ENCODE results near the gene RPL15. TPM values are rescaled to one million over a fixed set of nuclear protein-coding genes. Genes with fewer than 3 reads are reported as not detected.

RPL15 gene
- total and polyA plus RNA-seq, 2 donors (not counting 1 experiment from before 2014, with no cell fraction given): 2,177 to 5,195 TPM

- Histone ChIP-seq H3K79me2 (ENCODE audit: control insufficient read depth, insufficient read depth, low read length) (peaks cover 33% of the 10 kb centered on the region), H3K4me3 (ENCODE audit: control extremely low read depth in 1 of 5, extremely low read depth in 1 of 5, insufficient read depth in 1 of 5, low read depth in 2 of 5, low read length in 4 of 5) (no peak overlapping the region), H3K4me2 (replicated peaks; ENCODE audit: low read depth, low read length, poor library complexity, severe bottlenecking) (no peak overlapping the region), H3K27ac (ENCODE audit: low read length in 2 of 2) (no peak overlapping the region), H3K36me3 (replicated peaks in 1 of 2; ENCODE audit: control extremely low read depth in 1 of 2, control insufficient read depth in 1 of 2, extremely low read depth in 1 of 2, insufficient read depth in 2 of 2, low read length in 1 of 2) (peaks cover 2 to 45% of the 10 kb centered on the region in 2 experiments), H3K27me3 (replicated peaks in 1 of 4; ENCODE audit: control extremely low read depth in 1 of 4, control insufficient read depth in 3 of 4, insufficient read depth in 4 of 4, low read length in 3 of 4) (no peaks in the 10 kb centered on the region), H3K9me3 (ENCODE audit: control extremely low read depth in 1 of 3, control insufficient read depth in 2 of 3, insufficient read depth in 1 of 3, low read length in 2 of 3) (no peaks in the 10 kb centered on the region), H2AFZ (ENCODE audit: insufficient read depth, low read depth, low read length, poor library complexity, severe bottlenecking) (no peak overlapping the region), H3K4me1 (ENCODE audit: control insufficient read depth in 2 of 2, insufficient read depth in 2 of 2, low read length in 2 of 2) (no peaks in the 10 kb centered on the region), H3K9ac (ENCODE audit: low read length) (no peak overlapping the region), H4K20me1 (ENCODE audit: control insufficient read depth, insufficient read depth, low read length, poor library complexity, severe bottlenecking) (peaks cover 68% of the 10 kb centered on the region)
- Mint-ChIP-seq H3K27me3 (no peaks in the 10 kb centered on the region), H3K4me1 (peaks cover 9% of the 10 kb centered on the region), H3K4me3 (no peak overlapping the region), H3K27ac (no peak overlapping the region), H3K9me3 (ENCODE audit: insufficient read depth) (no peaks in the 10 kb centered on the region)
- no peak for DNase-seq
- ChIA-PET POLR2A (interaction anchor here (0.6 kb wide), 1 partner anchor 115 kb away, joined by 3 read pairs; no protein-coding TSS in a partner anchor), CTCF (no interaction called here)
- no CpG with 5 or more reads among the region's 1 CpG for WGBS (ENCODE audit: insufficient coverage)
- intact Hi-C loops (cut with micrococcal nuclease): no loop called here
- no peak for ATAC-seq (ENCODE audit: low read depth)
- TF ChIP-seq EZH2 (IDR thresholded peaks at IDR 0.05; ENCODE audit: borderline replicate concordance, insufficient read depth, low read depth, low read length, poor library complexity, severe bottlenecking) (no peak), CTCF (IDR thresholded peaks at IDR 0.05) (no peak)
Measured at GRCh38 chr3:23960649-23961048, 43.7 kb downstream of the RPL15 start.

GRCh38 chr3:23961066-23961465 lies 44.1 kb downstream of the RPL15 start:
- Histone ChIP-seq H3K36me3 (replicated peaks in 1 of 2; ENCODE audit: control extremely low read depth in 1 of 2, control insufficient read depth in 1 of 2, extremely low read depth in 1 of 2, insufficient read depth in 2 of 2, low read length in 1 of 2) (peaks cover 2 to 49% of the 10 kb centered on the region in 2 experiments), H3K4me2 (replicated peaks; ENCODE audit: low read depth, low read length, poor library complexity, severe bottlenecking) (no peak overlapping the region), H3K9me3 (ENCODE audit: control extremely low read depth in 1 of 3, control insufficient read depth in 2 of 3, insufficient read depth in 1 of 3, low read length in 2 of 3) (no peaks in the 10 kb centered on the region), H4K20me1 (ENCODE audit: control insufficient read depth, insufficient read depth, low read length, poor library complexity, severe bottlenecking) (peaks cover 68% of the 10 kb centered on the region), H3K4me1 (ENCODE audit: control insufficient read depth in 2 of 2, insufficient read depth in 2 of 2, low read length in 2 of 2) (no peaks in the 10 kb centered on the region), H3K27ac (ENCODE audit: low read length in 2 of 2) (no peak overlapping the region), H3K79me2 (ENCODE audit: control insufficient read depth, insufficient read depth, low read length) (peaks cover 33% of the 10 kb centered on the region), H3K4me3 (ENCODE audit: control extremely low read depth in 1 of 5, extremely low read depth in 1 of 5, insufficient read depth in 1 of 5, low read depth in 2 of 5, low read length in 4 of 5) (no peak overlapping the region), H3K27me3 (replicated peaks in 1 of 4; ENCODE audit: control extremely low read depth in 1 of 4, control insufficient read depth in 3 of 4, insufficient read depth in 4 of 4, low read length in 3 of 4) (no peaks in the 10 kb centered on the region), H2AFZ (ENCODE audit: insufficient read depth, low read depth, low read length, poor library complexity, severe bottlenecking) (no peak overlapping the region), H3K9ac (ENCODE audit: low read length) (no peak overlapping the region)
- Mint-ChIP-seq H3K27me3 (no peaks in the 10 kb centered on the region), H3K27ac (no peak overlapping the region), H3K4me3 (no peak overlapping the region), H3K4me1 (peaks cover 6% of the 10 kb centered on the region), H3K9me3 (ENCODE audit: insufficient read depth) (no peaks in the 10 kb centered on the region)
- CTCF ChIA-PET: interaction anchor here (0.7 to 1.0 kb wide), 2 partner anchors 9 to 72 kb away, joined by 4 read pairs; no protein-coding TSS in a partner anchor
- ATAC-seq (ENCODE audit: low read depth): no peak
- intact Hi-C loops (cut with micrococcal nuclease): no loop called here
- POLR2A ChIA-PET: interaction anchor here (0.6 kb wide), 1 partner anchor 115 kb away, joined by 3 read pairs; no protein-coding TSS in a partner anchor
- no peak for DNase-seq
- TF ChIP-seq EZH2 (IDR thresholded peaks at IDR 0.05; ENCODE audit: borderline replicate concordance, insufficient read depth, low read depth, low read length, poor library complexity, severe bottlenecking) (no peak), CTCF (IDR thresholded peaks at IDR 0.05) (no peak)
- 88% methylated on average over 1 of the region's 1 CpG for WGBS (ENCODE audit: insufficient coverage)
